ENCODE results near the gene H2BK1. TPM values are rescaled to one million over a fixed set of nuclear protein-coding genes. Genes with fewer than 3 reads are reported as not detected.
A peak's percentile ranks its signal among the peaks of the same experiment; 100 is the strongest.

H2BK1 gene
- total and polyA plus RNA-seq, 8 donors: not detected

GRCh38 chr7:151225948-151226510, 15.7 kb upstream of the H2BK1 start:
- H3K4me3 ChIP-seq: peak overlapping the region; percentile 55 to 97 (median 84)
- FAIRE-seq: no peak
- no peaks in the 10 kb centered on the region for H3K9me3 ChIP-seq
- H3K27me3 ChIP-seq: no peaks in the 10 kb centered on the region
- no peak for TF ChIP-seq CTCF (IDR thresholded peaks at IDR 0.05)
- H3K36me3 ChIP-seq: peaks cover 0 to 30% (median 0%) of the 10 kb centered on the region in 3 donors
- no peak for DNase-seq
- no peak overlapping the region for H3K27ac ChIP-seq
- no peak for ATAC-seq
- intact Hi-C loops (cut with DNase I): no loop called here
- peaks cover 0 to 18% (median 0%) of the 10 kb centered on the region in 3 donors for H3K4me1 ChIP-seq
- WGBS, 2 donors: 50 to 52% methylated on average over 8 of the region's 8 CpGs

- 92% methylated on average over 14 of the region's 14 CpGs for WGBS, 2 donors
- peaks cover 0 to 18% (median 0%) of the 10 kb centered on the region in 3 donors for H3K4me1 ChIP-seq
Measured at GRCh38 chr7:151223728-151224127, 13.4 kb upstream of the H2BK1 start.

GRCh38 chr7:151218170-151218569, 7.9 kb upstream of the H2BK1 start:
- intact Hi-C loops (cut with DNase I): no loop called here
- WGBS, 2 donors: 93 to 94% methylated on average over 9 of the region's 9 CpGs
- DNase-seq (no peak), FAIRE-seq (no peak), ATAC-seq (no peak)
- Histone ChIP-seq H3K4me3 (no peak overlapping the region), H3K27me3 (no peaks in the 10 kb centered on the region), H3K4me1 (no peaks in the 10 kb centered on the region), H3K27ac (no peak overlapping the region), H3K9me3 (no peaks in the 10 kb centered on the region), H3K36me3 (peaks cover 0 to 74% (median 14%) of the 10 kb centered on the region in 3 donors)
- no peak for TF ChIP-seq CTCF (IDR thresholded peaks at IDR 0.05)

More at GRCh38 chr7:151223728-151224127, 13.4 kb upstream of the H2BK1 start:
- H3K27me3 ChIP-seq: no peaks in the 10 kb centered on the region
- intact Hi-C loops (cut with DNase I): no loop called here
- H3K27ac ChIP-seq: no peak overlapping the region
- TF ChIP-seq CTCF (IDR thresholded peaks at IDR 0.05): no peak
- no peaks in the 10 kb centered on the region for H3K9me3 ChIP-seq
- DNase-seq: no peak
- no peak for ATAC-seq
- no peak for FAIRE-seq
- H3K4me3 ChIP-seq: no peak overlapping the region
- peaks cover 0 to 42% (median 0%) of the 10 kb centered on the region in 3 donors for H3K36me3 ChIP-seq

- Histone ChIP-seq H3K4me3 (no peak overlapping the region), H3K4me1 (no peaks in the 10 kb centered on the region), H3K36me3 (peaks cover 0 to 50% (median 14%) of the 10 kb centered on the region in 3 donors), H3K27ac (no peak overlapping the region), H3K9me3 (no peaks in the 10 kb centered on the region), H3K27me3 (no peaks in the 10 kb centered on the region)
- intact Hi-C loops (cut with DNase I): no loop called here
- TF ChIP-seq CTCF (IDR thresholded peaks at IDR 0.05): no peak
- DNase-seq (no peak), ATAC-seq (no peak), FAIRE-seq (no peak)
- WGBS, 2 donors: 96 to 97% methylated on average over 5 of the region's 5 CpGs
Measured at GRCh38 chr7:151215396-151215795, 5.1 kb upstream of the H2BK1 start.

GRCh38 chr7:151213826-151214225, 3.5 kb upstream of the H2BK1 start:
- no peak for DNase-seq
- H3K4me3 ChIP-seq: no peak overlapping the region
- no peak for ATAC-seq
- peaks cover 0 to 44% (median 14%) of the 10 kb centered on the region in 3 donors for H3K36me3 ChIP-seq
- no peaks in the 10 kb centered on the region for H3K9me3 ChIP-seq
- no peak overlapping the region for H3K27ac ChIP-seq
- 69 to 78% methylated on average over 3 of the region's 3 CpGs for WGBS, 2 donors
- no peak for FAIRE-seq
- intact Hi-C loops (cut with DNase I): no loop called here
- no peaks in the 10 kb centered on the region for H3K27me3 ChIP-seq
- TF ChIP-seq CTCF (IDR thresholded peaks at IDR 0.05): no peak
- H3K4me1 ChIP-seq: no peaks in the 10 kb centered on the region

All from pancreas (tissue), 10 donors.